ENCODE measurements around the gene HSBP1L1.

- TF ChIP-seq CTCF (IDR thresholded peaks at IDR 0.05) = no peak
- no peak for TF ChIP-seq POLR2A (IDR thresholded peaks at IDR 0.05)
- TF ChIP-seq POLR2AphosphoS5 (IDR thresholded peaks at IDR 0.05) = no peak
Measured at GRCh38 chr18:79947881-79948610, 16.4 kb upstream of the HSBP1L1 start.

Data from breast epithelium (tissue), 3 donors.